ENCODE measurements around the gene SLC22A4. TPM values are rescaled to one million over a fixed set of nuclear protein-coding genes. Genes with fewer than 3 reads are reported as not detected.

Gene SLC22A4
- total RNA-seq, 1 donor from 2014 or later: 3.7 TPM

Other genes with a start within 250 kb of the SLC22A4 start
- gene IL3, start 233.7 kb upstream of the SLC22A4 start, total RNA-seq: not detected in 2 replicates
- 0.13 TPM in 1 of 2 replicates, not detected in the other for gene CSF2, start 220.6 kb upstream of the SLC22A4 start, total RNA-seq
- gene P4HA2, start 66.5 kb upstream of the SLC22A4 start, total RNA-seq: 29.8 and 37.0 TPM in 2 replicates
- gene PDLIM4, start 36.7 kb upstream of the SLC22A4 start, total RNA-seq: 20.7 and 26.7 TPM in 2 replicates
- gene SLC22A5, start 75.3 kb downstream of the SLC22A4 start, total RNA-seq: 3.0 and 3.7 TPM in 2 replicates
- gene IRF1, start 196.4 kb downstream of the SLC22A4 start, total RNA-seq: 11.2 and 23.4 TPM in 2 replicates
- not detected in 2 replicates for gene IL5, start 249.1 kb downstream of the SLC22A4 start, total RNA-seq